GM23338 (cell line): ENCODE data around the gene CD83. TPM values are rescaled to one million over a fixed set of nuclear protein-coding genes. Genes with fewer than 3 reads are reported as not detected.

Source experiments
- ATAC-seq: fragments of 200-7000 bp; cut with Tn5 transposase; 3 replicates; pipeline ENCODE4 v1.9.1; 2020
- DNase-seq: peaks from one replicate; pipeline ENCODE4 v3.0.0-alpha.2; 2015; ENCODE audit warnings: low spot score
- H2AFZ ChIP-seq: fragments of 200-600 bp; sonication (generic); 2 replicates; pipeline ENCODE4 v1.8.0; 2016; ENCODE audit warnings: antibody characterized with exemption, mild to moderate bottlenecking, moderate library complexity
- H3F3A ChIP-seq: fragments of 200-600 bp; sonication (generic); replicated peaks from 2 replicates; pipeline ENCODE4 v1.8.0; 2017; ENCODE audit warnings: antibody characterized with exemption, mixed run types, low read depth
- H3K27ac ChIP-seq: fragments of 200-600 bp; sonication (generic); 2 replicates; pipeline ENCODE4 v1.6.1; 2016; ENCODE audit warnings: low read depth
- H3K27me3 ChIP-seq: fragments of 200-600 bp; sonication (generic); 2 replicates; pipeline ENCODE4 v1.8.0; 2016; ENCODE audit warnings: mild to moderate bottlenecking, mixed run types, moderate library complexity; ENCODE audit not compliant: insufficient read depth
- H3K36me3 ChIP-seq: fragments of 200-600 bp; sonication (generic); 2 replicates; pipeline ENCODE4 v1.8.0; 2016; ENCODE audit warnings: mild to moderate bottlenecking; ENCODE audit not compliant: insufficient read depth
- H3K4me1 ChIP-seq: fragments of 200-600 bp; sonication (generic); 2 replicates; pipeline ENCODE4 v1.8.0; 2016; ENCODE audit warnings: mild to moderate bottlenecking, moderate library complexity; ENCODE audit not compliant: insufficient read depth
- H3K4me2 ChIP-seq: fragments of 200-600 bp; sonication (generic); 2 replicates; pipeline ENCODE4 v1.7.1; 2017; ENCODE audit warnings: mixed run types
- H3K4me3 ChIP-seq: fragments of 200-600 bp; sonication (generic); 2 replicates; pipeline ENCODE4 v1.6.1; 2016; ENCODE audit warnings: mixed run types
- H3K79me2 ChIP-seq: fragments of 200-600 bp; sonication (generic); replicated peaks from 2 replicates; pipeline ENCODE4 v1.8.0; 2017; ENCODE audit warnings: mild to moderate bottlenecking; ENCODE audit not compliant: insufficient read depth
- H3K9me2 ChIP-seq: fragments of 200-600 bp; sonication (generic); 2 replicates; pipeline ENCODE4 v1.8.0; 2017; ENCODE audit not compliant: insufficient read depth
- H4K20me1 ChIP-seq: fragments of 200-600 bp; sonication (generic); replicated peaks from 2 replicates; pipeline ENCODE4 v1.8.0; 2017; ENCODE audit warnings: mild to moderate bottlenecking; ENCODE audit not compliant: insufficient read depth
- H3K27ac Mint-ChIP-seq: 2 replicates; pipeline ENCODE4 v1.8.0; 2020; ENCODE audit warnings: inconsistent platforms, mild to moderate bottlenecking, moderate library complexity, mixed read lengths
- H3K27me3 Mint-ChIP-seq: 3 replicates; pipeline ENCODE4 v1.8.0; 2022; ENCODE audit warnings: low read depth, mild to moderate bottlenecking, moderate library complexity, mixed read lengths, inconsistent platforms; ENCODE audit not compliant: insufficient read depth, poor library complexity
- H3K36me3 Mint-ChIP-seq: 3 replicates; pipeline ENCODE4 v1.8.0; 2021; ENCODE audit warnings: low read depth, mild to moderate bottlenecking, inconsistent platforms, moderate library complexity, mixed read lengths
- H3K4me1 Mint-ChIP-seq: 3 replicates; pipeline ENCODE4 v1.8.0; 2020; ENCODE audit warnings: mild to moderate bottlenecking, inconsistent platforms, mixed read lengths
- H3K4me3 Mint-ChIP-seq: 3 replicates; pipeline ENCODE4 v1.8.0; 2021; ENCODE audit warnings: moderate library complexity, mild to moderate bottlenecking, inconsistent platforms, mixed read lengths
- H3K9me3 Mint-ChIP-seq: 3 replicates; pipeline ENCODE4 v1.8.0; 2020; ENCODE audit warnings: moderate library complexity, mild to moderate bottlenecking, inconsistent platforms, mixed read lengths
- JUNB ChIP-seq: IDR thresholded peaks from one replicate; pipeline ENCODE4 v1.6.1; 2016; ENCODE audit warnings: antibody characterized with exemption; ENCODE audit not compliant: unreplicated experiment
- NANOG ChIP-seq: IDR thresholded peaks from 2 replicates; pipeline ENCODE4 v1.6.1; 2016; ENCODE audit warnings: antibody characterized with exemption, borderline replicate concordance
- STAT1 ChIP-seq: IDR thresholded peaks from one replicate; pipeline ENCODE4 v1.6.1; 2016; ENCODE audit warnings: antibody characterized with exemption; ENCODE audit not compliant: unreplicated experiment
- ZNF114 ChIP-seq: fragments of 250-450 bp; sonication (Bioruptor Pico); IDR thresholded peaks from 2 replicates; pipeline ENCODE4 v1.5.0; 2020; ENCODE audit warnings: mild to moderate bottlenecking, moderate library complexity
- ZNF331 ChIP-seq: fragments of 250-450 bp; sonication (Bioruptor Pico); IDR thresholded peaks from 2 replicates; pipeline ENCODE4 v1.5.0; 2020; ENCODE audit warnings: low read depth, mild to moderate bottlenecking, moderate library complexity
- polyA plus RNA-seq: library from polyadenylated mRNA; unstranded; fragments of >200 nt; fragmentation: Nextera tagmentation; extraction: Ambion mirVana; gene quantifications from 2 replicates; pipeline ENCODE4 v1.2.1, GENCODE V29; 2016
- total RNA-seq: library from RNA; depleted of rRNA; stranded (reverse); fragments of >200 nt; shearing (Covaris generic); gene quantifications from 2 replicates; pipeline ENCODE4 v1.2.3, GENCODE V29; 2014
- TF ChIP-seq, protein P1 (sequence below), 2 experiments: fragments of 200-600 bp in 1 of 2; sonication (generic) in 1 of 2; conservative IDR thresholded peaks; 2 replicates each; pipeline versions ENCODE4 v1.5.1 to v1.6.1; 2016 to 2017; ENCODE audit warnings: antibody characterized with exemption in 2 of 2, low read depth in 2 of 2, mild to moderate bottlenecking in 2 of 2, moderate library complexity in 1 of 2
- TF ChIP-seq, protein P2 (sequence below): fragments of 250-450 bp; sonication (Bioruptor Pico); IDR thresholded peaks from 2 replicates; pipeline ENCODE4 v1.5.0; 2020; ENCODE audit warnings: mild to moderate bottlenecking, moderate library complexity
- TF ChIP-seq, protein P3 (sequence below): IDR thresholded peaks from 2 replicates; pipeline ENCODE4 v1.6.1; 2016; ENCODE audit warnings: antibody characterized with exemption
- TF ChIP-seq, protein P4 (sequence below): IDR thresholded peaks from one replicate; pipeline ENCODE4 v1.6.1; 2018; ENCODE audit warnings: antibody characterized with exemption; ENCODE audit not compliant: unreplicated experiment

CD83 gene
- total and polyA plus RNA-seq, 2 experiments from 2014 or later = 8.1 to 13.2 TPM

DNA sequence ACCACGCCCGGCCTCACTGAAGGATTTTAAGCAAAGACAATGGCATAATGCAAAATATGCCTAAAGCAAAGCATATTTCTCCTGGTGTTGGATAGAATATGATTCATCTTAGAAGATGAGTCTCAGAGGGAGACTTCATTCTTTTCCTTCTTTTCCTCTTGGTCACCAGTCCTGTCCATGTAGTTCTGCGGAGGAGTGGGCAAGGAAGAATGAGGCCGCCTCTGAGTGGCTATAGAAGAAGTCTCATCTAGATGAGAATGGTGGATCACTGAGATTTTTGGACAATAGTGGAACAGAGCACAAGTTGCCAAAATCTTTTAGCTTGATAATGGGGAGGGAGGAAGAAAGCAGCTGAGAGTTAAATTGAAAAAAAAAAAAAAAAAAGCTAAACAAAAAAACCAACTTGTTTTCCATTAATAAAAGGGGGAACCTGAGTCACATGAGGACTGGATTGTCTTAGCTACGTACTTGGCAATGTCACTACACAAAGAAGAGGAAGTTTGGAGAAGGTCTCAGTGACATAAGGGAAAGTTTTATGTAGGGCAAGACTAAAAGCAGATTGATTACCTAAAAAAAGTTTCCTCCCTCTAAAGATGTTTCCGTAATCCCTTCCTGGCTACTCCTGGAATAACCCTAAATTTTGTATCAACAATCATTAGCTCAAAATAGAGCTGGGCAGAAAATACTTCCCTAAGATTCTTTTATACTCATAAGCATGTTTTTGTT, 6.0 kb downstream of the CD83 start:
- no peak overlapping the region for H2AFZ ChIP-seq
- peaks cover 17% of the 10 kb centered on the region for H3K4me1 ChIP-seq
- H3K79me2 ChIP-seq = no peaks in the 10 kb centered on the region
- H3K27ac ChIP-seq = no peak overlapping the region
- TF ChIP-seq, protein P1, sequence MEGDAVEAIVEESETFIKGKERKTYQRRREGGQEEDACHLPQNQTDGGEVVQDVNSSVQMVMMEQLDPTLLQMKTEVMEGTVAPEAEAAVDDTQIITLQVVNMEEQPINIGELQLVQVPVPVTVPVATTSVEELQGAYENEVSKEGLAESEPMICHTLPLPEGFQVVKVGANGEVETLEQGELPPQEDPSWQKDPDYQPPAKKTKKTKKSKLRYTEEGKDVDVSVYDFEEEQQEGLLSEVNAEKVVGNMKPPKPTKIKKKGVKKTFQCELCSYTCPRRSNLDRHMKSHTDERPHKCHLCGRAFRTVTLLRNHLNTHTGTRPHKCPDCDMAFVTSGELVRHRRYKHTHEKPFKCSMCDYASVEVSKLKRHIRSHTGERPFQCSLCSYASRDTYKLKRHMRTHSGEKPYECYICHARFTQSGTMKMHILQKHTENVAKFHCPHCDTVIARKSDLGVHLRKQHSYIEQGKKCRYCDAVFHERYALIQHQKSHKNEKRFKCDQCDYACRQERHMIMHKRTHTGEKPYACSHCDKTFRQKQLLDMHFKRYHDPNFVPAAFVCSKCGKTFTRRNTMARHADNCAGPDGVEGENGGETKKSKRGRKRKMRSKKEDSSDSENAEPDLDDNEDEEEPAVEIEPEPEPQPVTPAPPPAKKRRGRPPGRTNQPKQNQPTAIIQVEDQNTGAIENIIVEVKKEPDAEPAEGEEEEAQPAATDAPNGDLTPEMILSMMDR (conservative IDR thresholded peaks at IDR 0.05; ENCODE audit: low read depth in 2 of 2) = no peak
- TF ChIP-seq ZNF331 = no peak
- no peak for TF ChIP-seq JUNB
- TF ChIP-seq, protein P2, sequence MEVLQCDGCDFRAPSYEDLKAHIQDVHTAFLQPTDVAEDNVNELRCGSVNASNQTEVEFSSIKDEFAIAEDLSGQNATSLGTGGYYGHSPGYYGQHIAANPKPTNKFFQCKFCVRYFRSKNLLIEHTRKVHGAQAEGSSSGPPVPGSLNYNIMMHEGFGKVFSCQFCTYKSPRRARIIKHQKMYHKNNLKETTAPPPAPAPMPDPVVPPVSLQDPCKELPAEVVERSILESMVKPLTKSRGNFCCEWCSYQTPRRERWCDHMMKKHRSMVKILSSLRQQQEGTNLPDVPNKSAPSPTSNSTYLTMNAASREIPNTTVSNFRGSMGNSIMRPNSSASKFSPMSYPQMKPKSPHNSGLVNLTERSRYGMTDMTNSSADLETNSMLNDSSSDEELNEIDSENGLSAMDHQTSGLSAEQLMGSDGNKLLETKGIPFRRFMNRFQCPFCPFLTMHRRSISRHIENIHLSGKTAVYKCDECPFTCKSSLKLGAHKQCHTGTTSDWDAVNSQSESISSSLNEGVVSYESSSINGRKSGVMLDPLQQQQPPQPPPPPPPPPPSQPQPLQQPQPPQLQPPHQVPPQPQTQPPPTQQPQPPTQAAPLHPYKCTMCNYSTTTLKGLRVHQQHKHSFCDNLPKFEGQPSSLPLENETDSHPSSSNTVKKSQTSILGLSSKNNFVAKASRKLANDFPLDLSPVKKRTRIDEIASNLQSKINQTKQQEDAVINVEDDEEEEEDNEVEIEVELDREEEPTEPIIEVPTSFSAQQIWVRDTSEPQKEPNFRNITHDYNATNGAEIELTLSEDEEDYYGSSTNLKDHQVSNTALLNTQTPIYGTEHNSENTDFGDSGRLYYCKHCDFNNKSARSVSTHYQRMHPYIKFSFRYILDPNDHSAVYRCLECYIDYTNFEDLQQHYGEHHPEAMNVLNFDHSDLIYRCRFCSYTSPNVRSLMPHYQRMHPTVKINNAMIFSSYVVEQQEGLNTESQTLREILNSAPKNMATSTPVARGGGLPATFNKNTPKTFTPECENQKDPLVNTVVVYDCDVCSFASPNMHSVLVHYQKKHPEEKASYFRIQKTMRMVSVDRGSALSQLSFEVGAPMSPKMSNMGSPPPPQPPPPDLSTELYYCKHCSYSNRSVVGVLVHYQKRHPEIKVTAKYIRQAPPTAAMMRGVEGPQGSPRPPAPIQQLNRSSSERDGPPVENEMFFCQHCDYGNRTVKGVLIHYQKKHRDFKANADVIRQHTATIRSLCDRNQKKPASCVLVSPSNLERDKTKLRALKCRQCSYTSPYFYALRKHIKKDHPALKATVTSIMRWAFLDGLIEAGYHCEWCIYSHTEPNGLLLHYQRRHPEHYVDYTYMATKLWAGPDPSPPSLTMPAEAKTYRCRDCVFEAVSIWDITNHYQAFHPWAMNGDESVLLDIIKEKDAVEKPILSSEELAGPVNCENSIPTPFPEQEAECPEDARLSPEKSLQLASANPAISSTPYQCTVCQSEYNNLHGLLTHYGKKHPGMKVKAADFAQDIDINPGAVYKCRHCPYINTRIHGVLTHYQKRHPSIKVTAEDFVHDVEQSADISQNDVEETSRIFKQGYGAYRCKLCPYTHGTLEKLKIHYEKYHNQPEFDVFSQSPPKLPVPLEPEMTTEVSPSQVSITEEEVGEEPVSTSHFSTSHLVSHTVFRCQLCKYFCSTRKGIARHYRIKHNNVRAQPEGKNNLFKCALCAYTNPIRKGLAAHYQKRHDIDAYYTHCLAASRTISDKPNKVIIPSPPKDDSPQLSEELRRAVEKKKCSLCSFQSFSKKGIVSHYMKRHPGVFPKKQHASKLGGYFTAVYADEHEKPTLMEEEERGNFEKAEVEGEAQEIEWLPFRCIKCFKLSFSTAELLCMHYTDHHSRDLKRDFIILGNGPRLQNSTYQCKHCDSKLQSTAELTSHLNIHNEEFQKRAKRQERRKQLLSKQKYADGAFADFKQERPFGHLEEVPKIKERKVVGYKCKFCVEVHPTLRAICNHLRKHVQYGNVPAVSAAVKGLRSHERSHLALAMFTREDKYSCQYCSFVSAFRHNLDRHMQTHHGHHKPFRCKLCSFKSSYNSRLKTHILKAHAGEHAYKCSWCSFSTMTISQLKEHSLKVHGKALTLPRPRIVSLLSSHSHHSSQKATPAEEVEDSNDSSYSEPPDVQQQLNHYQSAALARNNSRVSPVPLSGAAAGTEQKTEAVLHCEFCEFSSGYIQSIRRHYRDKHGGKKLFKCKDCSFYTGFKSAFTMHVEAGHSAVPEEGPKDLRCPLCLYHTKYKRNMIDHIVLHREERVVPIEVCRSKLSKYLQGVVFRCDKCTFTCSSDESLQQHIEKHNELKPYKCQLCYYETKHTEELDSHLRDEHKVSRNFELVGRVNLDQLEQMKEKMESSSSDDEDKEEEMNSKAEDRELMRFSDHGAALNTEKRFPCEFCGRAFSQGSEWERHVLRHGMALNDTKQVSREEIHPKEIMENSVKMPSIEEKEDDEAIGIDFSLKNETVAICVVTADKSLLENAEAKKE (CRISPR knock-in tag) = no peak
- TF ChIP-seq, protein P3, sequence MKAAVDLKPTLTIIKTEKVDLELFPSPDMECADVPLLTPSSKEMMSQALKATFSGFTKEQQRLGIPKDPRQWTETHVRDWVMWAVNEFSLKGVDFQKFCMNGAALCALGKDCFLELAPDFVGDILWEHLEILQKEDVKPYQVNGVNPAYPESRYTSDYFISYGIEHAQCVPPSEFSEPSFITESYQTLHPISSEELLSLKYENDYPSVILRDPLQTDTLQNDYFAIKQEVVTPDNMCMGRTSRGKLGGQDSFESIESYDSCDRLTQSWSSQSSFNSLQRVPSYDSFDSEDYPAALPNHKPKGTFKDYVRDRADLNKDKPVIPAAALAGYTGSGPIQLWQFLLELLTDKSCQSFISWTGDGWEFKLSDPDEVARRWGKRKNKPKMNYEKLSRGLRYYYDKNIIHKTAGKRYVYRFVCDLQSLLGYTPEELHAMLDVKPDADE = no peak
- TF ChIP-seq STAT1 = no peak
- TF ChIP-seq, protein P4, sequence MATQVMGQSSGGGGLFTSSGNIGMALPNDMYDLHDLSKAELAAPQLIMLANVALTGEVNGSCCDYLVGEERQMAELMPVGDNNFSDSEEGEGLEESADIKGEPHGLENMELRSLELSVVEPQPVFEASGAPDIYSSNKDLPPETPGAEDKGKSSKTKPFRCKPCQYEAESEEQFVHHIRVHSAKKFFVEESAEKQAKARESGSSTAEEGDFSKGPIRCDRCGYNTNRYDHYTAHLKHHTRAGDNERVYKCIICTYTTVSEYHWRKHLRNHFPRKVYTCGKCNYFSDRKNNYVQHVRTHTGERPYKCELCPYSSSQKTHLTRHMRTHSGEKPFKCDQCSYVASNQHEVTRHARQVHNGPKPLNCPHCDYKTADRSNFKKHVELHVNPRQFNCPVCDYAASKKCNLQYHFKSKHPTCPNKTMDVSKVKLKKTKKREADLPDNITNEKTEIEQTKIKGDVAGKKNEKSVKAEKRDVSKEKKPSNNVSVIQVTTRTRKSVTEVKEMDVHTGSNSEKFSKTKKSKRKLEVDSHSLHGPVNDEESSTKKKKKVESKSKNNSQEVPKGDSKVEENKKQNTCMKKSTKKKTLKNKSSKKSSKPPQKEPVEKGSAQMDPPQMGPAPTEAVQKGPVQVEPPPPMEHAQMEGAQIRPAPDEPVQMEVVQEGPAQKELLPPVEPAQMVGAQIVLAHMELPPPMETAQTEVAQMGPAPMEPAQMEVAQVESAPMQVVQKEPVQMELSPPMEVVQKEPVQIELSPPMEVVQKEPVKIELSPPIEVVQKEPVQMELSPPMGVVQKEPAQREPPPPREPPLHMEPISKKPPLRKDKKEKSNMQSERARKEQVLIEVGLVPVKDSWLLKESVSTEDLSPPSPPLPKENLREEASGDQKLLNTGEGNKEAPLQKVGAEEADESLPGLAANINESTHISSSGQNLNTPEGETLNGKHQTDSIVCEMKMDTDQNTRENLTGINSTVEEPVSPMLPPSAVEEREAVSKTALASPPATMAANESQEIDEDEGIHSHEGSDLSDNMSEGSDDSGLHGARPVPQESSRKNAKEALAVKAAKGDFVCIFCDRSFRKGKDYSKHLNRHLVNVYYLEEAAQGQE = no peak
- TF ChIP-seq NANOG = no peak
- TF ChIP-seq ZNF114 (CRISPR knock-in tag) = no peak
- Mint-ChIP-seq H3K9me3 (no peaks in the 10 kb centered on the region), H3K27me3 (no peaks in the 10 kb centered on the region), H3K4me3 (no peak overlapping the region), H3K36me3 (no peaks in the 10 kb centered on the region; the same call in 2 of the 3 replicates), H3K27ac (no peak overlapping the region), H3K4me1 (peaks cover 11% of the 10 kb centered on the region)
- DNase-seq (no peak), ATAC-seq (no peak)
- H3K9me2 ChIP-seq = no peaks in the 10 kb centered on the region
- no peaks in the 10 kb centered on the region for H3K36me3 ChIP-seq
- no peaks in the 10 kb centered on the region for H4K20me1 ChIP-seq
- H3K4me2 ChIP-seq = no peak overlapping the region
- H3K4me3 ChIP-seq = no peak overlapping the region
- peaks cover 6% of the 10 kb centered on the region; the same call in 1 of the 2 replicates for H3K27me3 ChIP-seq
- H3F3A ChIP-seq = no peaks in the 10 kb centered on the region
